ENCODE data around the gene HES5.

GRCh38 chr1:2534687-2535441 is 4.8 kb upstream of the HES5 start:
- no peak for TF ChIP-seq CTCF (IDR thresholded peaks at IDR 0.05)
- TF ChIP-seq POLR2AphosphoS5 (IDR thresholded peaks at IDR 0.05), result peak in 1 of 2 donors; percentile 25
- no peak for TF ChIP-seq EP300 (IDR thresholded peaks at IDR 0.05)

Measured in upper lobe of left lung (tissue), 4 donors.